IPS DF 6.9 (cell line): ENCODE data around the gene CAPZA1.

Experiments
- DNase-seq: peaks from one replicate; pipeline ENCODE4 v3.0.0-alpha.2; 2013; ENCODE audit warnings: low read depth, low spot score
- H3K27ac ChIP-seq: one replicate; pipeline ENCODE4 v1.5.1; 2013; ENCODE audit warnings: low read length, control low read depth
- H3K27me3 ChIP-seq: 2 replicates; pipeline ENCODE4 v1.6.1; 2013; ENCODE audit warnings: mild to moderate bottlenecking, low read length; ENCODE audit not compliant: control insufficient read depth, insufficient read depth
- H3K36me3 ChIP-seq: 2 replicates; pipeline ENCODE4 v1.6.1; 2013; ENCODE audit warnings: low read length; ENCODE audit not compliant: control insufficient read depth, insufficient read depth
- H3K4me1 ChIP-seq: 2 replicates; pipeline ENCODE4 v1.6.1; 2013; ENCODE audit warnings: low read length; ENCODE audit not compliant: control insufficient read depth, insufficient read depth
- H3K4me3 ChIP-seq: 2 replicates; pipeline ENCODE4 v1.5.1; 2013; ENCODE audit warnings: mild to moderate bottlenecking, low read length
- H3K9me3 ChIP-seq: 2 replicates; pipeline ENCODE4 v1.6.1; 2013; ENCODE audit warnings: low read length, inconsistent platforms; ENCODE audit not compliant: control insufficient read depth, insufficient read depth
- WGBS: extraction: QIAGEN DNeasy Blood & Tissue Kit; methylation state at CpG from one replicate; pipeline ENCODE4 v1.1.7; 2013; ENCODE audit warnings: mixed read lengths, missing lambda C conversion rate; ENCODE audit not compliant: insufficient read length, insufficient coverage; 5-methylcytosine and 5-hydroxymethylcytosine counted together

Gene CAPZA1

DNA sequence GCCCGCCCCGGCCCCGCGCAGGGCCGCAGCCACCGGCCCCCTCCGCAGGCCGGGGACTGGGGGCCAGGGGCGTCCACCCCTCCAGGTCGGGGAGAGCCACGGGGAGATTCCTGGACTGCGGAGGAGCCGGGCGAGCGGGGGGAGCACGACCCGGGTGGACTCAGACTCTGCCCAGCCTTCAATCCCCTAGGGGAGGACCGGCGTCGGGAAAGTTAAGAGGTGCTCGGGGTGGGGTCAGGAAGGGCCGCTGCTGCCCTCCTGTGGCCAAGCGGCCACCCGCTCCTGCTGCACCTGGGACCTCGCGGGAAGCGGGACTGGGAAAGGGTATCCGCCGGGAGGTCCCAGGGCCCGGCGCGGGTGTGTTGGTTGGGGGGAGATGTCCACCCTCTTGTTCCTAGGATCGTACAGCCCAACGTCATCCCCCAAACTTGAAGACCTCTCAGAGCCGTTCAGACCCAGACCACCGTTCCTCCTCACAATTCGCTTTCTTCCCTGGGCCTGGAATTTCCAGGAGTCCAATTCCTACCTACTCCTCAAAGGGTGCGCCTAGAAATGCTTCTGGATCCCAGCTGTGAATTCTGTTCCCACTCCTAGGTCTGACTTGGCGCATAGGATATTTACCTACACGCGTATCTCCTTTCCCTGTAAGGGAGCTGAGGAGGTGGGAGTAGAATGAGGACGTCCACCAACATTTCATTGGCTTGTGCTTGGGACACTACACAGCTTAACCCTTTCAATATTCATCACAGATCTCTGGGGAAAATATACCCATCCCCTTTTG, 87.8 kb downstream of the CAPZA1 start:
- no peak overlapping the region for H3K27ac ChIP-seq
- H3K36me3 ChIP-seq: peaks cover 4% of the 10 kb centered on the region; the same call in 1 of the 2 replicates
- WGBS: no CpG with 5 or more reads among the region's 42 CpGs
- H3K4me1 ChIP-seq: peaks cover 14% of the 10 kb centered on the region
- H3K9me3 ChIP-seq: no peaks in the 10 kb centered on the region
- DNase-seq: no peak
- peak overlapping the region; percentile 86; the same call in 1 of the 2 replicates for H3K4me3 ChIP-seq
- H3K27me3 ChIP-seq: no peaks in the 10 kb centered on the region; the same call in 1 of the 2 replicates

DNA sequence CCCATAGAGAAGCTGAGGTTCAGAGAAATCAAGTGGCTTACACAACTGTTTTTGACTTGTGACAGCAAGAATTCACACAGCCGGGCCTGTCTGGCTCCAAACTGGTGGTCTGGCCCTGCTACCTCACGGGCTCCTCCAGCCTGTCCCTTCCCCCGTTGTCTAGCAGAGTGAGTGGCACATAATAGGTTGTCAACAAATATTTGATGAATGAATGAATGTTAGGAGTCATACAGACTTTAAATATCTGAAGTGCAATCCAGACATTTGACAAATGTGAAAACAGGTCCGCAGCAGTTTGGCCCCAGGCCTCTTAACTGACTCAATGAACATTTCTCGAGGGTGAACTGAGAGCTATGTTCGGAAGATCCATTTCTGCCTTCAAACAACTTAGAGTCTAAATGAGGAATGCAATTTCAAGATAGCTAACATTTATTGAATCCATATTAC, 88.4 kb downstream of the CAPZA1 start:
- peaks cover 15% of the 10 kb centered on the region for H3K4me1 ChIP-seq
- H3K9me3 ChIP-seq: no peaks in the 10 kb centered on the region
- no peak for DNase-seq
- no peak overlapping the region for H3K4me3 ChIP-seq
- H3K36me3 ChIP-seq: peaks cover 4% of the 10 kb centered on the region; the same call in 1 of the 2 replicates
- no CpG with 5 or more reads among the region's 6 CpGs for WGBS
- no peak overlapping the region for H3K27ac ChIP-seq
- H3K27me3 ChIP-seq: no peaks in the 10 kb centered on the region; the same call in 1 of the 2 replicates

DNA sequence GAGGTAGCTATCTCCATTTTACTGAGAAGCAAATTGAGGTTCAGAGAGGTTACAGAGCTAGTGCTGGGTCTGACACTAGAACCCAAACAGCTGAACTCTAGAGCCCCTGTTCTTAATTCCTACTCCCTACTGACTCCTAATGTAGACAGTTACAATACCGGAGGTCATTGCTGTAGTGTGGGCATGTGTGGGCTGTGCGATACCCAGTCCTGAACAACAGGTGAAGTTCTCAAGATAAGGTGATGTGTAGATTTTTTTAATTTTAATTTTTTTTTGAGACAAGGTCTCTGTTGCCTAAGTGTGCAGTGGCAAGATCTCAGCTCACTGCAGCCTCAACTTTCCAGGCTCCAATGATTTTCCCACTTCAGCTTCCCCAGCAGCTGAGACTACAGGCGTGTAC, 88.9 kb downstream of the CAPZA1 start:
- Histone ChIP-seq H3K9me3 (no peaks in the 10 kb centered on the region), H3K36me3 (peaks cover 4% of the 10 kb centered on the region; the same call in 1 of the 2 replicates), H3K4me3 (no peak overlapping the region), H3K27me3 (no peaks in the 10 kb centered on the region; the same call in 1 of the 2 replicates), H3K4me1 (peaks cover 17% of the 10 kb centered on the region), H3K27ac (no peak overlapping the region)
- WGBS: no CpG with 5 or more reads among the region's 3 CpGs
- DNase-seq: no peak

GRCh38 chr1:112710159-112710558, 90.5 kb downstream of the CAPZA1 start:
- H3K36me3 ChIP-seq: peaks cover 4% of the 10 kb centered on the region; the same call in 1 of the 2 replicates
- no peak overlapping the region for H3K4me3 ChIP-seq
- no peaks in the 10 kb centered on the region for H3K9me3 ChIP-seq
- peaks cover 19% of the 10 kb centered on the region for H3K4me1 ChIP-seq
- H3K27me3 ChIP-seq: no peaks in the 10 kb centered on the region; the same call in 1 of the 2 replicates
- no peak overlapping the region for H3K27ac ChIP-seq
- WGBS: no CpG with 5 or more reads among the region's 7 CpGs
- DNase-seq: no peak

- peaks cover 17% of the 10 kb centered on the region for H3K4me1 ChIP-seq
- H3K9me3 ChIP-seq: no peaks in the 10 kb centered on the region
- no peaks in the 10 kb centered on the region; the same call in 1 of the 2 replicates for H3K27me3 ChIP-seq
- no peak for DNase-seq
- no peak overlapping the region for H3K27ac ChIP-seq
- H3K36me3 ChIP-seq: peaks cover 4% of the 10 kb centered on the region; the same call in 1 of the 2 replicates
- WGBS: no CpG with 5 or more reads among the region's 3 CpGs
- H3K4me3 ChIP-seq: no peak overlapping the region
These were observed 91.0 kb downstream of the CAPZA1 start for GRCh38 chr1:112710586-112710985.

- Histone ChIP-seq H3K36me3 (peaks cover 4% of the 10 kb centered on the region; the same call in 1 of the 2 replicates), H3K4me3 (no peak overlapping the region), H3K9me3 (no peaks in the 10 kb centered on the region), H3K4me1 (peaks cover 13% of the 10 kb centered on the region), H3K27me3 (no peaks in the 10 kb centered on the region; the same call in 1 of the 2 replicates), H3K27ac (no peak overlapping the region)
- no CpG with 5 or more reads among the region's 7 CpGs for WGBS
- no peak for DNase-seq
These were observed 91.4 kb downstream of the CAPZA1 start for GRCh38 chr1:112711041-112711440.

DNA sequence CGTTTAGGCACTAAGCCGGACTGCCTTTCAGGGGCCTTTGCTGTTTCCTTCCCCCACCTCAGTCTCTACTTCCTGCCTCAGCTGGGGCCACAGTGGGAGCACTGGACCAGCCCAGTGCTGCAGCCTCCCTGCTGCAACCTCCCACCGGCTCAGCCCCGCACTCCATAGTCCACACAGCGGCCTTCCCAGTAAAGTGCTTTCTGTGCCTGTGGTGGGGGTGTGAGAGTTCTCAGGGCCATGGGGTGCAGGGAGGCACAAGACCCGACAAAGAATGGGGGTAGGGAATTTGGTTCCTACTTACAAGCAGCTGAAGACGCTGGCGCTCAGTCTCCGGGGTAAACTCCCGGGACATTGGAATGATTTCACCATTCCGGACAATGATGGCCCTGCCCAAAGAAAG, 92.0 kb downstream of the CAPZA1 start:
- Histone ChIP-seq H3K27me3 (no peaks in the 10 kb centered on the region; the same call in 1 of the 2 replicates), H3K36me3 (peaks cover 4% of the 10 kb centered on the region; the same call in 1 of the 2 replicates), H3K4me1 (peaks cover 15% of the 10 kb centered on the region), H3K9me3 (no peaks in the 10 kb centered on the region), H3K27ac (no peak overlapping the region), H3K4me3 (no peak overlapping the region)
- no CpG with 5 or more reads among the region's 11 CpGs for WGBS
- DNase-seq: no peak

DNA sequence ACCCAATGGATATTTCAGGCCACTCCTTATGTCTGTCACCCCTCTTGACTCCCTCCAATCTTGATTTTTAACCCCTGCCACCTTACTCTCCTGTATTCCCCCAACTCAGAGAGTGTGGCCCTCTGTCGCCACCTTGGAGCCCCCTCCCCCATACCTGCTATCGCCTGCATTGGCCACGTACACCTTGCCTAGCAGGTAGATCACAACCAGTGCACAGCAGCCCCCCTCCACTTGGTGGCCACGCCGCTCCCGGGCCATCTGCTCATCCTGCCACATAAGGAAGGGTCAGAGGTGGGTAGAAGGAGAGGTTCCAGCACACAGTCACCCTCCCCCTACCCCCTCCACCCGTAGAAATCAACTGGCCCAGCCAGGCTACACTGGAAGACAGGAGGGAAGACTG, 92.6 kb downstream of the CAPZA1 start:
- DNase-seq: no peak
- H3K9me3 ChIP-seq: no peaks in the 10 kb centered on the region
- no CpG with 5 or more reads among the region's 7 CpGs for WGBS
- no peak overlapping the region for H3K4me3 ChIP-seq
- H3K27ac ChIP-seq: no peak overlapping the region
- peaks cover 4% of the 10 kb centered on the region; the same call in 1 of the 2 replicates for H3K36me3 ChIP-seq
- no peaks in the 10 kb centered on the region; the same call in 1 of the 2 replicates for H3K27me3 ChIP-seq
- H3K4me1 ChIP-seq: peaks cover 15% of the 10 kb centered on the region

GRCh38 chr1:112712701-112713128, 93.1 kb downstream of the CAPZA1 start:
- Histone ChIP-seq H3K27me3 (no peaks in the 10 kb centered on the region; the same call in 1 of the 2 replicates), H3K27ac (no peak overlapping the region), H3K4me3 (no peak overlapping the region), H3K4me1 (peaks cover 13% of the 10 kb centered on the region), H3K36me3 (peaks cover 4% of the 10 kb centered on the region; the same call in 1 of the 2 replicates), H3K9me3 (no peaks in the 10 kb centered on the region)
- WGBS: no CpG with 5 or more reads among the region's 9 CpGs
- DNase-seq: no peak

DNA sequence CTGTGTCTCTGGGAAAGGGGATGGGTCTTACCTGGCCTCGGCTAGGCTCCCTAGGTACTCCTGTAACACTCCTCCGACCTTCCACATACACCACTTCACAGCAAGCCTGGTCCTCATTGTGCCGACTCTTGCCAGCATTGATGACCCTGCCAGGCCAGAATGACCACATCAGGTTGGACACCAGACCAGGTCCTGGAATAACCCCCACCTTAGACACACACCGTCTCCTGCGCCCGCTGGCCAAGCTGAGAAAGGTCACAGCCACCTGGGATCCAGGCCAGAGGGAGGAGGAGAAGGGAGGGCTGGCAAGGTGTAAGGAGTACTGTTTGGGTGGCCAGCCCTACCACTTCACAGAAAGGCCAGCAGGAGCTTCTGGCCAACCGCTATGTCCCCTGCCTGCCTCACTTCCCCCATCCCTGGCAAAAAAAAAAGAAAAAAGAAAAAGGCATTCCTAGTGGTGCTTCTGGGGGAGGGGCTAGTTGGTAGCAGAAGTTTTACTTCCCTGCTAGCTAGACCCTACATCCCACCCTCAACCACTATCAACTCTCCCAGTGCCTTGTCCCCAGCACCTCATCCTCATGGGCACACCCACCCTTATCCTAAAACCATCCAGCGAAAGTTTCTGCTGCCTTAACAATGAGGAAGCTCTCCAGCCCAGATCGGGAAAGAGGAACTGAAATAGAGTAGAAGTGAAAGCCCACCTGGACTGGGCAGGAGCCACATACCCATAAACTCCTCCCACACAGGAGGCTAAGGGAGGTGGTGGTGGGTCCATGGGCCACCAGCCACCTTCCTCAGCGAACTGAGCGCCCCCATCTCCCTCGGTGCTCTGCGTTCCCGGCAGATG, 94.1 kb downstream of the CAPZA1 start:
- Histone ChIP-seq H3K36me3 (peaks cover 4% of the 10 kb centered on the region; the same call in 1 of the 2 replicates), H3K4me1 (peaks cover 13% of the 10 kb centered on the region), H3K9me3 (no peaks in the 10 kb centered on the region), H3K27ac (no peak overlapping the region), H3K4me3 (peak overlapping the region; percentile 74; the same call in 1 of the 2 replicates), H3K27me3 (no peaks in the 10 kb centered on the region; the same call in 1 of the 2 replicates)
- no CpG with 5 or more reads among the region's 14 CpGs for WGBS
- DNase-seq: no peak
